Measurements from ENCODE around the gene PCYOX1L.

PCYOX1L gene

GRCh38 chr5:149371296-149371962 lies 13.6 kb downstream of the PCYOX1L start:
- peak; percentile 66 for DNase-seq

- no peak for DNase-seq
These were observed 14.4 kb downstream of the PCYOX1L start for GRCh38 chr5:149372076-149372795.

- DNase-seq, result no peak
These were observed 15.1 kb downstream of the PCYOX1L start for GRCh38 chr5:149372932-149373331.

DNA sequence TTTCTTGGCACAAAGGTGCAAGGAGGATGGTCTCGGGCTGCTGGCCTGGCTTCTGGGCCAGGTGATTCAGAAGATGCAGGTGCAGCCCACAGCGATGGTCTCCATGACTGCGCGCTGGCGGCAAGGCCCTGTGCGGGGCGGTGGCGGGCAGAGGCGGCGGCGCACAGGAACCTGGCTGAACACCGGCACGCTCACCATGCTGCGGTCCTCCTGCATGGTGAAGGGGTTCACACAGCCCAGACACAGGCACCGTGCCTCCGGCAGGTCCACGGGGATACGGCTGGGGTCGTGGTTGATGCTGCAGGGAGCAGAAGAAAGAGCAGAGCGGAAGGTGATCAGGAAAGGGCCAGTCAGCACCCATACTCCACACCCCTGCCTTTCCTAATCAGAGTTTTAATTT lies 16.5 kb downstream of the PCYOX1L start:
- no peak for DNase-seq

DNA sequence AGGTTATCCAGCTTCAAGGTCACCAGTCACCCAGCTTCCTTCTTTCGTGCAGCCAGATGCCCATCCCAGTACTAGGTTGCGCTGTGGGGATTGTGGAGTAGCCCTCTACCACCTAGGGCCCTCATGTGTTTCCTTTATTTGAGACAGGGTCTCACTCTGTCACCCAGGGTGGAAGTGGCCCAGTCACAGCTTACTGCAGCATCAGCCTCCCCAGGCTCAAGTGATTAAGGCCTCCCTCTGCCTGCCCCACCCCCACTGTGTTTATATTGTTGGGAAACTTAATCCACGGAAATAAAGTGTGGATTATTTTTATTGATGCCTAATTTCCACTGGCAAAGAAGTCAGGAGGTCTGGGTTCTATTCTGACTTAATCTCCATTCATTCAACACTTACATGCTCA lies 17.0 kb downstream of the PCYOX1L start:
- DNase-seq, result no peak

DNA sequence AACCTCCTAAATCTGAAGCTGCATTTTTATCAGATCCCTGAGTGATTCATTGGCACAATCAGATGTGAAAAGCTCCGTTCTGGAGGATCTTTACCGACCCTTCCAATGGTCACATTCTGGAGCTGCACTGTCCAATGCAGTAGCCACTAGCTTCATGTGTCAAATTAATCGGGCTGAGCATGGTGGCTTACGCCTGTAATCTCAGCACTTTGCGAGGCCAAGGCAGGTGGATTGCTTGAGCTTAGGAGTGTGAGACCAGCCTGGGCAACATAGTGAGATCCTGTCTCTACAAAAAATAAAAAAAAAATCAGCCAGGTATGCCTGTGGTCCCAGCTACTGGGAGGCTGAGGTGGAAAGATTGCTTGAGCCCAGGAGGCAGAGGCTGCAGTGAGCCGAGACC lies 17.6 kb downstream of the PCYOX1L start:
- DNase-seq, result no peak

DNA sequence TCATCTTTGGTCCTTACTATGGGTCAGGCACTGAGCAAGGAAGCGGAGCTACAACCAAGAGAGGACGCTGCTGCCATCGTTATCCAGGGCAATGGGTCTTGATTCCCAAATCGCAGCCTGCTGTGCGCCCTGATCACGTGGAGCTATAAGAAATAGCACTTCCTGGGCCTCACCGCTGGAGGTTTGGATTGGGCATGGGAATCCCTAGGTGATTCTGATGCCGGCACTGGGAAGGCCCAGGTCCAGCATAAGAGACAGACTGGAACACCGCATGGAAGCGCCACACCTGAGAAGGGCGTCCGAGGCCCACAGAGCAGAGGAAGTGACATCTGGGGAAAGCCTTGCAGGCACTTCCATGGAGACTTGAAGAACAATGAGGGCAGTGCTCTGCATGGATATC lies 18.3 kb downstream of the PCYOX1L start:
- no peak for DNase-seq

DNA sequence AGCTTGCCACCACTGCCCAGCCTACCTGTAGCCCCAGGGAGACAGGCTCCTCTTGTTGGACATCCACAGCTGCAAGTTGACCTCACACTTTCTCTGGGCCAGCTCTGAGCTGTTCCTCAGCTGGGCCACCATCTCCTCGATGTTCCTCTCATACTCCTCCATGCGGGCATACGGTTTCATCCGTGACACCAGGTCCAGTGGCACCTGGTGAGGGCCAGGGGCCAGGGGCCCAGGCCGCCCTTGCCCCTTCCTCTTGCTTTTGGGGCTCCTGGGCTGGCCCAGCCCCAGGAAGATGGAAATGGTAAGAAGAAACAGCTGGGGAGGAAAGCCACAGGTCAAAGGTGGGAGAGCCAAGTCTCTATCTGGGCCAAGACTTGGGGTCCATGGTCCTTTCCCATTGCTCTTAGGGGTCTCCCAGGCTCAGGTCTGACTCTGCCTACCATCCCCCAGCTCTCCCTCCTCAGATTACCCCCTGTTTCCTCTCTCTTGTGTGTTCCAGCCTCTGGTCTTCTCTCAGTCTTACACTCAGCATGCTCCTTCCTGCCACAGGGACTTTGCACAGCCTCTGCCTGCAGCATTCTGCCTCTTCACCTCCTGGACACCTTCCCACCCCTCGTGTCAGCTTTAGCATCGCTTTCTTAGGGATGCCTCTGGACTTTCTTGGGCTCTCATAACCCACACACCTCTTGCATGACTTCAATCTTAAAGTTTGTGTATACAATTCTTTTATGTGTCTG lies 19.0 kb downstream of the PCYOX1L start:
- DNase-seq, result no peak

DNA sequence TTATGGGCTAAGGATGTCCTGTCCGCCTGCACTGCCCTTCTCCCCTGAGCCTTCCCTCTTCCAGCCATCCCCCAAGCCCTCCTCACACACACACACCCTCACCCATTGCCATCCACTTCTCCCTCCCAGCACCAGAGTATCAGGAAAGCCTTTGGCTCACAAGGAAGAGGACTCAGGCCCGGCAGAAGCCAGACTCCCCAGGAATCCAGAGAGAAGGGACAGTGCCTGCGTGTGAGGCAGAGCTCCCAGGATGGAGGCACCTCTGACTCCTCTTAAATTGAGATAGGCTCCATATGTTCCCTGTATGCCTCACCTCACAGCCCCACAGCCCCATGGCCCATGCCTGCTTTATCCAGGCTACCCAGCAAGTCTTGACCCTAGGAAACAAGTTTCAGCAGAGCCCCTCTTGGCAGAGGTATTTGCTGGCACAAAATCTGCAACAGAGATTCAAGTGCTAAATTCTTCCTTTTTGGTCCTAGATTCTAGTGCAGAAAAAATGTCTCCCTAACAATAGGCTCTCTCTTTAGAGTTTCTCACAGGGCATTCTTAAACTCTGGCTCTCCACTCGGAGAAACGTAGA lies 20.5 kb downstream of the PCYOX1L start:
- DNase-seq, result no peak

- DNase-seq, result no peak
These were observed 21.4 kb downstream of the PCYOX1L start, which contains the start of gene IL17B for GRCh38 chr5:149379177-149379761. TSS of gene IL17B (minus strand) at chr5:149379292. CDS start at chr5:149379225, 67 bp downstream.

DNA sequence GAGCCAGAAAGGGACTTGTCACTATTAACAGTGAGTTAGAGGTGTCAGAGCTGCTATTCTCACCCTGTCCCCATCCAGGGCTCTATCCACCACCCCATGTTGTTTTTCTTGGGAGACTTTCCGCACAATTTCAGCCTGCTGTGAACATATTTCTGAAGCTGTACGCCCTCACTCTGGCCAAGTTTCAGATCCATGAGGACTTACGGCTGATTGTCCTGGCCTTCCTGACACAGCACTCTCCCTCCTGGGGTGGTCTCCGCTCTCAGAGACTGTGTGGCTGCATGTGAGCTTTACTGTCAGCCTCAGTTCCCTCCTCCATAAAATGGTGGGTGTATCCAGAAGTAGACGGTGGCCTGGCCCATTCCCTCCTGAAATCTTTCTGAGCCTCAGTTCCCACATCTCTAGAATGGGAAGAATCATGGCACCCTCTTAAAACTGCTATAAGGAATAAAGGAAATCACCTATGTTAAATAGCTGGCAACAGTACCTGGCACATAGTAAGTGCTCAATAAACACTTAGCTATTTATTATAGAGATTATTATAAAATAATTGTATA lies 22.1 kb downstream of the PCYOX1L start:
- DNase-seq, result no peak

GRCh38 chr5:149380466-149381121 lies 22.7 kb downstream of the PCYOX1L start:
- DNase-seq, result no peak

DNA sequence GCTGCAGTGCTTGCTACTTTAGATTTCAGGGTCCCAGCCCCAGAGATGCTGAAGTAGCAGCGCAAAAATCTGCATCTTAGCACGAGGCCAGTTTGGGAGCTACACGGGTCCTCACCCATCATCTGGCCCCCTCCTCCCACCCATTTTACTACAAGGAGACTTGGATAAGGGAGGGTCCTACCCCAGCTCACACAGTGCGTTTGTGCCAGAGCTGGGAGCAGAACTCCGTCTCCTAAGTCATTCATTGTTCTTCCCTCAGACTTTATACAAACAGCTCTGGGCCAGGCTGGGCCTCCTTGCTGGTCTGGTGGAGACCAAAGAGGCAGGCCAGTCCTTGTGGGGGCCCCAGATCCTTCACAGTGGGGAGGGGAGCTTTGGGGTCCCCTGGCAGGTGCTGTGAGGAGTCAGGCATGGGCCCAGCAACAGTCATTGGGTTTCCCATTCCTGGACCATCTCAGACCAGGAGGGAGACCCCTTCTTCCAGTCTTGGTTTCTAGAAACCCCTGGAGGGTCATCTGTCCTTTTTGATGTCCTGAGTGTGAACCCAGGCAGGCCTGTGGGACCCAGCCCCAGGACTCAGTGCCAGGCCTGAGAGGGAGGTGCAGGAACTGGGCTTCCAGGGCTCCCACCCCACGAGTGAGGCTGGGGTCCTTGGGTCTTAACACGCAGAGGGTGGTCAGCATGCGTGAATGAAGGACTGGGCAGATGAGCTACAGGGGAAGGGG lies 23.6 kb downstream of the PCYOX1L start:
- no peak for DNase-seq

DNA sequence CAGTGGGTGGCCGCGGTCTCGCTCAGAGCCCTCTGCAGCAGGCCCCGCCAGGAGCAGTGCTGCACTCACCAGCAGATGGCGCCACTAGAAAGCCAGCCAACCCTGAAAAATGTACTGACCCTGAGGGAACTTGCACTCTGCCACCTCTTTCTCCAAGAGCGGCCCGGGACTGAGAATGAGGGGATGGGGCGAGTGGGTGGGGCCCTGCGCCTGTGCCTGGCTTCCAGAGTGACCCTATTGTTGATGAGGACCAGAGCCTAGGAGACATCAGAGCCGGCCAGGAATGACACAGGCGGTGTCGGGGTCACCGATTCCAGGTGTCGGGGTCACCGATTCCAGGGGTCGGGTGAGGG lies 24.1 kb downstream of the PCYOX1L start:
- peak; percentile 85 for DNase-seq

- no peak for DNase-seq
These were observed 24.8 kb downstream of the PCYOX1L start for GRCh38 chr5:149382517-149383220.

DNA sequence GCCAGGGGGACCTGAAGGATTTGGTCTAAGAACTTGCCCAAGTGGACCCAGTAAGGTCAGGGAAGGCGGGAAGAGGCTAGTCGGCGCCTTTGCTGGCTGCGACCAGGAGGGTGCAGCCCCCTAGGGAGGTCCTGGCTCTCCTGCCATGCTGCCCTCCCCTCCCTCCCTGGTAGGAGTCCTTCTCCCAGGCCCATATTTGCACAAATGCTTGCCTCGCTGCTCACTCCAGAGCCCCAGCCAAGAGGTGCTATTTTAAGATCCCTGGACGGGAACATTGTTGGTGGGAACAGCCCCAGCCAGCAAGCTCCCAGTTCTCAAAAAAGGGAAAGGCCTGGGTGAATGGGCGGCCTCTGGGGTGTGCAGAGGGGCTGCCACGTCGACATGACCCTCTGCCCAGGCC lies 25.6 kb downstream of the PCYOX1L start:
- DNase-seq, result no peak

DNA sequence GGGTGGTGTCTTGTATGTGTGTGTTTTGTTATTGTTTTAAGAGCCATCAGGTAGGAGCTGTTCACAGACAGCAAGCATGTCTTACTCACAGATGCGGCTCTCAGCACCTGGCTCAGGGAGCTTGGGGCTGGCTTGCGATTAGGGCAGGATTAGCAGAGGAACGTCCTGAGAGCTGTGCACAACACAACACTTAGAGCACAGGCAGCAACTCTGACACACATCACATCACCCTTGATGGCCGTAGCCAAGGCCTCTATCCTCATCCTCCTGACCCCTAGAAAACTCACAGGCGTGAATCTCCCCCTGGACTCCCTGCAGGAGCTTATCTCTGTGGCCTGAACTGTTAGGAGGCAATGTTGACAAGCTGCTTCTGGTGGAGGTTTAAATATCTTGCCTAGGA lies 28.3 kb downstream of the PCYOX1L start:
- DNase-seq, result no peak

DNA sequence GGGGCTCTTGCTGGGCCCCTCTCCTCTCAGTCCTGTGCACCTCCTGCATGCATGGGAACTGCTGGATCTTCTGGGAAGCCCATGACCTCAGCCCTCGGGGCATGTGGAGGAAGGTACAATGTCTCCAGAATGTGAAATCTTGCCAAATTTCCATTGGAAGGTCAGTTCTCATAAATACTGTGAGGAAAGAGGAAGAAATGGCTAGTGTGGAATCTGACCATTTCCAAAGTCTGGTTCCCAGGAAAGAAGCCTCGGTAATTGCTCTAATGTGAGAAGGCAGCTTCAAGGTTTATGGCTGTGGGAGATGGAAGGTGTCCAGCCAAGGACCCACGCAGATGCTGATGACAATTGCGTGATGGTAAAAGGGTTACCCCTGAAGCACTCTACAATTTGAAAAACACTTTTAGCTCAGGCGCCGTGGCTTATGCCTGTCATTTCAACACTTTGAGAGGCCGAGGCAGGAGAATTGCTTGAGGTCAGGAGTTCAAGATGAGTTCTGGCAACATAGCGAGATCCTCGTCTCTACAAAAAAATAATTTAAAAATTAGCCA lies 29.3 kb downstream of the PCYOX1L start:
- no peak for DNase-seq

GRCh38 chr5:149387982-149388381 lies 30.1 kb downstream of the PCYOX1L start:
- no peak for DNase-seq

GRCh38 chr5:149388498-149389190 lies 30.8 kb downstream of the PCYOX1L start:
- no peak for DNase-seq
